CD14-positive monocyte (primary cell): ENCODE data around the gene PDE4B. TPM values are rescaled to one million over a fixed set of nuclear protein-coding genes. Genes with fewer than 3 reads are reported as not detected.

Source experiments
- DNase-seq, 3 donors: peaks; one replicate each; pipeline ENCODE4 v3.0.0-alpha.2; 2011 to 2022
- H2AFZ ChIP-seq: 2 replicates; pipeline ENCODE4 v1.6.0; 2012; ENCODE audit warnings: mild to moderate bottlenecking, low read depth, low read length, inconsistent platforms; ENCODE audit not compliant: insufficient read depth, poor library complexity, severe bottlenecking
- H3K27ac ChIP-seq, 2 donors: 1 replicate in 1 of 2; 2 replicates in 1 of 2; pipeline ENCODE4 v1.5.1; 2012 to 2013; ENCODE audit warnings: low read length in 2 of 2, control low read depth in 1 of 2, inconsistent platforms in 1 of 2, low read depth in 1 of 2, mild to moderate bottlenecking in 1 of 2
- H3K27me3 ChIP-seq, 2 donors: one replicate each; pipeline versions ENCODE4 v1.6.0 to v1.6.1; 2011 to 2013; ENCODE audit warnings: low read length in 2 of 2; ENCODE audit not compliant: control insufficient read depth in 2 of 2, insufficient read depth in 2 of 2
- H3K36me3 ChIP-seq, 2 donors: replicated peaks in 1 of 2; 1 replicate in 1 of 2; 2 replicates in 1 of 2; pipeline versions ENCODE4 v1.5.1 to v1.6.1; 2012 to 2013; ENCODE audit warnings: low read length in 2 of 2, control low read depth in 1 of 2, inconsistent platforms in 1 of 2, mild to moderate bottlenecking in 1 of 2; ENCODE audit not compliant: insufficient read depth in 2 of 2, control insufficient read depth in 1 of 2
- H3K4me1 ChIP-seq, 2 donors: 1 replicate in 1 of 2; 2 replicates in 1 of 2; pipeline versions ENCODE4 v1.5.1 to v1.6.1; 2012 to 2013; ENCODE audit warnings: low read length in 2 of 2, control low read depth in 1 of 2, inconsistent platforms in 1 of 2, mild to moderate bottlenecking in 1 of 2, moderate library complexity in 1 of 2; ENCODE audit not compliant: insufficient read depth in 2 of 2, control insufficient read depth in 1 of 2
- H3K4me2 ChIP-seq: replicated peaks from 2 replicates; pipeline ENCODE3; 2012; ENCODE audit warnings: low read length, moderate library complexity, mild to moderate bottlenecking; ENCODE audit not compliant: poor library complexity, severe bottlenecking; ENCODE audit errors: extremely low read depth
- H3K4me3 ChIP-seq, 3 experiments: fragments of 200-600 bp in 1 of 3; sonication (generic) in 1 of 3; replicated peaks in 1 of 3; 1 replicate in 2 of 3; 2 replicates in 1 of 3; pipeline ENCODE4 v1.5.1; 2011 to 2013; ENCODE audit warnings: low read length in 3 of 3, mild to moderate bottlenecking in 3 of 3, control low read depth in 2 of 3, low read depth in 2 of 3, inconsistent platforms in 1 of 3, moderate library complexity in 1 of 3
- H3K79me2 ChIP-seq: 2 replicates; pipeline ENCODE4 v1.6.0; 2012; ENCODE audit warnings: mild to moderate bottlenecking, control low read depth, inconsistent platforms, low read length, moderate library complexity; ENCODE audit not compliant: insufficient read depth
- H3K9ac ChIP-seq: 2 replicates; pipeline ENCODE4 v1.6.0; 2017; ENCODE audit warnings: low read length, mild to moderate bottlenecking; ENCODE audit not compliant: insufficient read depth, poor library complexity, severe bottlenecking
- H3K9me3 ChIP-seq, 2 donors: replicated peaks in 1 of 2; 1 replicate in 1 of 2; 2 replicates in 1 of 2; pipeline versions ENCODE4 v1.5.1 to v1.6.1; 2012 to 2013; ENCODE audit warnings: low read length in 2 of 2, control low read depth in 1 of 2; ENCODE audit not compliant: control insufficient read depth in 1 of 2, insufficient read depth in 1 of 2
- H4K20me1 ChIP-seq: 2 replicates; pipeline ENCODE4 v1.6.0; 2012; ENCODE audit warnings: mild to moderate bottlenecking, low read length, control low read depth, moderate library complexity; ENCODE audit not compliant: insufficient read depth
- H3K27ac Mint-ChIP-seq, 7 donors: one replicate each; pipeline ENCODE4 v1.8.0; 2020; ENCODE audit warnings: mild to moderate bottlenecking in 7 of 7, mixed read lengths in 7 of 7, moderate library complexity in 6 of 7, inconsistent platforms in 2 of 7
- H3K27me3 Mint-ChIP-seq, 3 donors: one replicate each; pipeline ENCODE4 v1.8.0; 2021 to 2022; ENCODE audit warnings: low read depth in 3 of 3, mild to moderate bottlenecking in 3 of 3, mixed read lengths in 3 of 3, moderate library complexity in 3 of 3, inconsistent platforms in 1 of 3
- H3K36me3 Mint-ChIP-seq, 2 donors: one replicate each; pipeline ENCODE4 v1.8.0; 2020; ENCODE audit warnings: mixed read lengths in 2 of 2, inconsistent platforms in 1 of 2, mild to moderate bottlenecking in 1 of 2
- H3K4me1 Mint-ChIP-seq: one replicate; pipeline ENCODE4 v1.8.0; 2020; ENCODE audit warnings: mild to moderate bottlenecking, mixed read lengths
- H3K4me3 Mint-ChIP-seq, 2 donors: one replicate each; pipeline ENCODE4 v1.8.0; 2020; ENCODE audit warnings: mild to moderate bottlenecking in 2 of 2, mixed read lengths in 2 of 2, moderate library complexity in 1 of 2
- H3K9me3 Mint-ChIP-seq, 7 donors: one replicate each; pipeline ENCODE4 v1.8.0; 2020 to 2022; ENCODE audit warnings: mixed read lengths in 7 of 7, mild to moderate bottlenecking in 6 of 7, moderate library complexity in 6 of 7, inconsistent platforms in 2 of 7
- CTCF ChIP-seq: fragments of 200-600 bp; IDR thresholded peaks from one replicate; pipeline ENCODE4 v1.8.0; 2022; ENCODE audit warnings: antibody characterized with exemption, mild to moderate bottlenecking
- WGBS: methylation state at CpG from one replicate; pipeline ENCODE4 v1.1.5; 2013; ENCODE audit warnings: missing lambda C conversion rate; ENCODE audit not compliant: insufficient coverage; 5-methylcytosine and 5-hydroxymethylcytosine counted together
- intact Hi-C, 2 donors: fragments of 100-400 bp; cut with micrococcal nuclease; formaldehyde crosslinking; loops; one replicate each; pipeline versions ENCODE4 v1.15.0 to v1.15.1; 2023
- polyA plus RNA-seq, 3 donors: library from polyadenylated mRNA; depleted of rRNA in 1 of 3; unstranded in 2 of 3; stranded (reverse) in 1 of 3; fragments of 300-500 nt in 2 of 3; fragments of >200 nt in 1 of 3; fragmentation: Illumina TruSeq in 2 of 3; gene quantifications; 1 replicate in 2 of 3; 2 replicates in 1 of 3; pipeline ENCODE4 v1.2.3, GENCODE V29; 2012 to 2021

Gene PDE4B
- polyA plus RNA-seq, 3 donors, result 17.2 to 52.8 (median 25.2) TPM

GRCh38 chr1:65942476-65942875 is 149.8 kb downstream of the PDE4B start:
- Histone ChIP-seq H3K4me1 (peaks cover 0 to 3% of the 10 kb centered on the region in 2 donors), H3K79me2 (no peaks in the 10 kb centered on the region), H3K36me3 (no peaks in the 10 kb centered on the region), H3K9ac (no peak overlapping the region), H3K27ac (no peak overlapping the region), H4K20me1 (no peaks in the 10 kb centered on the region), H3K9me3 (no peaks in the 10 kb centered on the region), H2AFZ (no peak overlapping the region), H3K4me2 (no peak overlapping the region), H3K27me3 (no peaks in the 10 kb centered on the region), H3K4me3 (no peak overlapping the region)
- Mint-ChIP-seq H3K4me3 (no peak overlapping the region), H3K9me3 (peaks cover 0 to 2% (median 0%) of the 10 kb centered on the region in 7 donors), H3K36me3 (no peaks in the 10 kb centered on the region), H3K4me1 (peaks cover 5% of the 10 kb centered on the region), H3K27ac (no peak overlapping the region), H3K27me3 (peaks cover 0 to 5% (median 2%) of the 10 kb centered on the region in 3 donors)
- WGBS, result no CpG with 5 or more reads among the region's 1 CpG
- no peak for TF ChIP-seq CTCF
- DNase-seq, result no peak
- intact Hi-C loops, result no loop called here

- no peak for DNase-seq
- Histone ChIP-seq H3K36me3 (no peaks in the 10 kb centered on the region), H3K4me3 (no peak overlapping the region), H3K79me2 (no peaks in the 10 kb centered on the region), H3K9me3 (no peaks in the 10 kb centered on the region), H4K20me1 (no peaks in the 10 kb centered on the region), H3K9ac (no peak overlapping the region), H3K4me2 (no peak overlapping the region), H3K27me3 (no peaks in the 10 kb centered on the region), H3K4me1 (no peaks in the 10 kb centered on the region), H3K27ac (no peak overlapping the region), H2AFZ (no peak overlapping the region)
- no peaks in the 10 kb centered on the region for H3K4me1 Mint-ChIP-seq
- H3K27me3 Mint-ChIP-seq, result peaks cover 0 to 4% (median 0%) of the 10 kb centered on the region in 3 donors
- intact Hi-C loops, result no loop called here
- H3K9me3 Mint-ChIP-seq, result peaks cover 0 to 2% (median 0%) of the 10 kb centered on the region in 7 donors
- TF ChIP-seq CTCF, result no peak
- no peaks in the 10 kb centered on the region for H3K36me3 Mint-ChIP-seq
- H3K27ac Mint-ChIP-seq, result no peak overlapping the region
- WGBS, result no CpG with 5 or more reads among the region's 1 CpG
- H3K4me3 Mint-ChIP-seq, result no peak overlapping the region
These were observed 153.7 kb downstream of the PDE4B start for GRCh38 chr1:65946376-65946775.
